Measurements from ENCODE around the gene MEGF6. TPM values are rescaled to one million over a fixed set of nuclear protein-coding genes. Genes with fewer than 3 reads are reported as not detected.
A peak's percentile ranks its signal among the peaks of the same experiment; 100 is the strongest.

MEGF6 gene
- total RNA-seq, 1 donor from 2014 or later, result 57.1 TPM

DNA sequence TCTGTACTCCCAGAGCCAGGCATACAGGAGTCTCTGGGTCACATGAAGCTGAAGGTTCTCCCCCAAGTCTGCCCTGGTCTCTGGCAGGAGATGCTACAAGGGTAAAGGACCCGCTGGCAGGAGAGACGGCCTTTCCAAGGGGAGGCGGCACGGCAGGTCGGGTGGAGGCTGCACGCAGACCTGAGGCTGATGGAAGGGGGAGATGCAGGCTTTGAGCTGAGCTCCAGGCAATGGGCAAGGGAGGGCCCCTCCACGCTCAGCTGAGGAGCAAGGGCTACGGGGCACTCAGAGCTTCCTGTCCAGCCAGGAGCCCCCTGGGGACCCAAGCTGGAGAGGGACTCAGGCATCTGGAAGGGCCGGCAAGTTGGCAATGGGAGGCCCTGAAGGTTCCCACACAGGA is 50.3 kb downstream of the MEGF6 start:
- no peak for TF ChIP-seq CTCF (IDR thresholded peaks at IDR 0.05)

GRCh38 chr1:3560251-3560871 is 50.9 kb downstream of the MEGF6 start:
- no peaks in the 10 kb centered on the region for H3K27me3 ChIP-seq (ENCODE audit: low read depth)
- no peak for DNase-seq
- H3K27ac ChIP-seq, result no peak overlapping the region
- ATAC-seq, result peak in 1 of 2 donors; percentile 18
- no peak overlapping the region for H3K4me3 ChIP-seq
- no peaks in the 10 kb centered on the region for H3K4me1 ChIP-seq
- no peaks in the 10 kb centered on the region for H3K36me3 ChIP-seq
- intact Hi-C loops (cut with DNase I), result no loop called here
- TF ChIP-seq CTCF (IDR thresholded peaks at IDR 0.05), result no peak
- H3K9me3 ChIP-seq, result no peaks in the 10 kb centered on the region

More for the DNA sequence above, 50.3 kb downstream of the MEGF6 start:
- no peaks in the 10 kb centered on the region for H3K9me3 ChIP-seq
- DNase-seq, result no peak
- no peaks in the 10 kb centered on the region for H3K4me1 ChIP-seq
- H3K4me3 ChIP-seq, result no peak overlapping the region
- no peaks in the 10 kb centered on the region for H3K27me3 ChIP-seq (ENCODE audit: low read depth)
- intact Hi-C loops (cut with DNase I), result no loop called here
- H3K27ac ChIP-seq, result no peak overlapping the region
- ATAC-seq, result no peak
- H3K36me3 ChIP-seq, result no peaks in the 10 kb centered on the region

DNA sequence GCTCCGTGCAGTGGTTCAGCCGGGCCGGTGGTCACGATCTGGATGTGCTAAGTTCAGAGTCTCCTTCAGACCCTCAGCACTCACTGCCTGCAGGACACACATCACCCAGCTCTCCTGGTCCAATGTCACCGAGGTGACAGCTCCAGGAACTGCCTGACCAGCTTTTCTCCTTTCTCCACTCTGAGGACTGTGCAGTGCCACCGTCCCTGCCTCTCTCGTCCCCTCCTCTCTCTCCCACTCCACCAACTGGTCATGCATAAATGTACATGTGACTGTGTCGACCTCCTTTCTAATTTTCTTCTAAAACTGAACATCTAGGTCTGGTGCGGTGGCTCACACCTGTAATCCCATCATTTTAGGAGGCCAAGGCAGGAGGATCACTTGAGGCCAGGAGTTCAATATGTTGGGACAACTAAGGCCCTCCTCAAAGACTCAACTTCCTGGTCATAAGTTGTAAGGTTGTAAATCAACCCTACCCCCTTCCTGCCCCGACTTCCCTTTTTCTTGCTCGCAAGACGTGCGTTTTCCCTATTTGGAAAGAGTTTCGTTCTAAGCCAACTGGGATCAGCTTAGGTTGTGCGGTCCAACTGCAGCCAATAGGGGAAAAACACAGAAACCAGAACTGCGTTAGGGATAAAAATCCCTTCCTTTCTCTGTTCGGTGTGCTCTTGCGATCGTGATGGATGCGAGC is 53.1 kb downstream of the MEGF6 start:
- intact Hi-C loops (cut with DNase I), result no loop called here
- TF ChIP-seq CTCF (IDR thresholded peaks at IDR 0.05), result no peak
- Histone ChIP-seq H3K9me3 (no peaks in the 10 kb centered on the region), H3K36me3 (no peaks in the 10 kb centered on the region), H3K4me1 (no peaks in the 10 kb centered on the region), H3K27ac (no peak overlapping the region), H3K27me3 (ENCODE audit: low read depth) (no peaks in the 10 kb centered on the region), H3K4me3 (no peak overlapping the region)
- no peak for DNase-seq
- ATAC-seq, result no peak

DNA sequence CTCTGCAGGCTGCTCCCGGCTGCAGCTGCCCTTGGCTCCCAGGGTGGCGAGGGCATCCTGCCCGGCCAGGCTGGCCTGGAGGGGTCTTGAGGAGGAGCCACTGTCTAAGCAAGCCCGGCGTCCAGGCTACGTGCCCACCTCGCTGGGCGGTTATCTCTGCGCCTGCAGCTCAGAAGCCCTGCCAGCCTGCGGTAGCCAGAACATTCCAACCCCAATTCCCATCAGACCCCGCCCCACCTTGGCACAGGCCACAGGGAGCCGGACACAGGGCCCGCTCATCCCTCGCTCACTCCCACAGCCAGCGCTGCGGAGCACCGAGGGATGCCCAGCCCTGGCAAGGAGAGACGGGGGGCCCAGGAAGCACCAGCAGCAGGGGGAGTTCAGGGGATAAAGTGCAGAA is 53.9 kb downstream of the MEGF6 start:
- no peak for TF ChIP-seq CTCF (IDR thresholded peaks at IDR 0.05)
- H3K27ac ChIP-seq, result no peak overlapping the region
- ATAC-seq (no peak), DNase-seq (no peak)
- H3K27me3 ChIP-seq (ENCODE audit: low read depth), result no peaks in the 10 kb centered on the region
- H3K4me1 ChIP-seq, result no peaks in the 10 kb centered on the region
- no peaks in the 10 kb centered on the region for H3K9me3 ChIP-seq
- H3K4me3 ChIP-seq, result no peak overlapping the region
- intact Hi-C loops (cut with DNase I), result no loop called here
- no peaks in the 10 kb centered on the region for H3K36me3 ChIP-seq

- H3K4me3 ChIP-seq, result no peak overlapping the region
- no peak for ATAC-seq
- DNase-seq, result no peak
- H3K27me3 ChIP-seq (ENCODE audit: low read depth), result no peaks in the 10 kb centered on the region
- no peak for TF ChIP-seq CTCF (IDR thresholded peaks at IDR 0.05)
- H3K27ac ChIP-seq, result no peak overlapping the region
- no peaks in the 10 kb centered on the region for H3K36me3 ChIP-seq
- no peaks in the 10 kb centered on the region for H3K4me1 ChIP-seq
- intact Hi-C loops (cut with DNase I), result no loop called here
- H3K9me3 ChIP-seq, result no peaks in the 10 kb centered on the region
These were observed 55.0 kb downstream of the MEGF6 start for GRCh38 chr1:3556336-3556735.

Data from lower lobe of right lung (tissue), 2 donors.